ENCODE data around the gene NFIC.

GRCh38 chr19:3470500-3471128 lies 104.2 kb downstream of the NFIC start:
- no peak for TF ChIP-seq POLR2A (IDR thresholded peaks at IDR 0.05; ENCODE audit: extremely low read depth, insufficient read length)
- TF ChIP-seq, protein P1, sequence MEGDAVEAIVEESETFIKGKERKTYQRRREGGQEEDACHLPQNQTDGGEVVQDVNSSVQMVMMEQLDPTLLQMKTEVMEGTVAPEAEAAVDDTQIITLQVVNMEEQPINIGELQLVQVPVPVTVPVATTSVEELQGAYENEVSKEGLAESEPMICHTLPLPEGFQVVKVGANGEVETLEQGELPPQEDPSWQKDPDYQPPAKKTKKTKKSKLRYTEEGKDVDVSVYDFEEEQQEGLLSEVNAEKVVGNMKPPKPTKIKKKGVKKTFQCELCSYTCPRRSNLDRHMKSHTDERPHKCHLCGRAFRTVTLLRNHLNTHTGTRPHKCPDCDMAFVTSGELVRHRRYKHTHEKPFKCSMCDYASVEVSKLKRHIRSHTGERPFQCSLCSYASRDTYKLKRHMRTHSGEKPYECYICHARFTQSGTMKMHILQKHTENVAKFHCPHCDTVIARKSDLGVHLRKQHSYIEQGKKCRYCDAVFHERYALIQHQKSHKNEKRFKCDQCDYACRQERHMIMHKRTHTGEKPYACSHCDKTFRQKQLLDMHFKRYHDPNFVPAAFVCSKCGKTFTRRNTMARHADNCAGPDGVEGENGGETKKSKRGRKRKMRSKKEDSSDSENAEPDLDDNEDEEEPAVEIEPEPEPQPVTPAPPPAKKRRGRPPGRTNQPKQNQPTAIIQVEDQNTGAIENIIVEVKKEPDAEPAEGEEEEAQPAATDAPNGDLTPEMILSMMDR (IDR thresholded peaks at IDR 0.05; ENCODE audit: low read depth, low read length), result no peak
- no peak for TF ChIP-seq MYC (IDR thresholded peaks at IDR 0.05; ENCODE audit: low read depth, low read length)
- TF ChIP-seq, protein P2, sequence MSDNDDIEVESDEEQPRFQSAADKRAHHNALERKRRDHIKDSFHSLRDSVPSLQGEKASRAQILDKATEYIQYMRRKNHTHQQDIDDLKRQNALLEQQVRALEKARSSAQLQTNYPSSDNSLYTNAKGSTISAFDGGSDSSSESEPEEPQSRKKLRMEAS (IDR thresholded peaks at IDR 0.05; ENCODE audit: low read depth, low read length), result no peak
